H54 (cell line): Measurements from ENCODE around the gene ZNF124.

Source experiments
- DNase-seq: peaks from one replicate; pipeline ENCODE4 v3.0.0; 2011; ENCODE audit warnings: low spot score, mixed read lengths; ENCODE audit not compliant: insufficient read length
- FAIRE-seq: peaks from 3 replicates; lab custom pipeline; 2011; peaks lifted over from hg19 to GRCh38; lab: Jason Lieb, UNC
- POLR2A ChIP-seq: IDR thresholded peaks from 2 replicates; pipeline ENCODE4 v1.6.1; 2011; ENCODE audit warnings: low read depth, mild to moderate bottlenecking, low read length

Gene ZNF124

GRCh38 chr1:247113733-247114271 is 58.0 kb downstream of the ZNF124 start:
- TF ChIP-seq POLR2A: no peak
- FAIRE-seq (no peak), DNase-seq (no peak)

GRCh38 chr1:247113094-247113497 is 58.7 kb downstream of the ZNF124 start:
- TF ChIP-seq POLR2A: no peak
- FAIRE-seq: peak; percentile 66
- DNase-seq: peak; percentile 84

GRCh38 chr1:247112479-247112781 is 59.4 kb downstream of the ZNF124 start:
- FAIRE-seq (no peak), DNase-seq (no peak)
- no peak for TF ChIP-seq POLR2A

- TF ChIP-seq POLR2A: peak; percentile 74
- peak; percentile 72 for DNase-seq
- FAIRE-seq: no peak
Measured at GRCh38 chr1:247111700-247112478, 59.9 kb downstream of the ZNF124 start.

- FAIRE-seq (no peak), DNase-seq (peak; percentile 38)
- TF ChIP-seq POLR2A: no peak
Measured at GRCh38 chr1:247111259-247111699, 60.5 kb downstream of the ZNF124 start.

GRCh38 chr1:247110627-247111258 is 61.1 kb downstream of the ZNF124 start:
- DNase-seq (no peak), FAIRE-seq (no peak)
- no peak for TF ChIP-seq POLR2A

GRCh38 chr1:247107694-247108093 is 64.1 kb downstream of the ZNF124 start:
- FAIRE-seq (no peak), DNase-seq (no peak)
- TF ChIP-seq POLR2A: no peak

- DNase-seq (no peak), FAIRE-seq (no peak)
- TF ChIP-seq POLR2A: no peak
Measured at GRCh38 chr1:247105966-247106365, 65.9 kb downstream of the ZNF124 start.
